NCI-H345 (cell line): ENCODE measurements around the gene ZBTB49.

ENCODE experiments used
- DNase-seq: peaks from one replicate; lab custom pipeline; 2025; lab: John Stamatoyannopoulos, UW

ZBTB49 gene

DNA sequence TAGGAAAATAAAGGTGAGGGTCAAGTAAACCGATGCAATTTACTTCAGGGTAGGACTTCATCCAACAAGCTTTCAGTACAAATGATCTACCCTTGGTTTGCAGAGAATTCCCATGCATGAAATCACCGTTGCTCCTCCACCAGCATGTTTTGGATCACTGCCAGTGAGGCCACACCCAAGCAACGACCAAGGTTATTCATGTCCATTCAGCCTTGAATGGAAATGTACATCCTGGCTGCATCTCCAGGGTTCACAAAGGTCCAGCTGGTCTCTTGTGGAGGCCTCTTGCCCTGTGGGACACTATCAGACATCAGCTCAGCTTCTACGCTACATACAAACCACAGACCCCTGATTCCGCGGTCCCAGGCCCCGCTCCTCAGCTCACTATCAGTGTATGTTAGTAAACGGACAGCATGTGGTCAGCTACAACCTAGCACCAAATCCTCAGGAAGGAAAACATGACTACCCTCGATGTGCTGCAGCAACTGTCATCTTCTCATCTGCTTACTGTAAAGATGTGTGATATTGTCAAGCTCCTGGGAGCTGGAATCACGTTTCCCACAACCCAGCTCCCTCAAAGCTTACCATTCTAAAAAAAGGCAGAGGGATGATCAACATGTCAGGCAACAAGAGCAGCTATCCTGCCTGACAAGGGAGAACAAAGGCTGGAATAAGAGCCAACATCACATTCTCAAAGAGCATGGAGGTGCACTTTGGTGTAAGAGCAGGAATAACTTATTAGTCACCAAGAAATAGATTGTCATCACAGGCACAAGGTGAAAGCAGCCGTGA lies 5.0 kb upstream of the ZBTB49 start:
- no peak for DNase-seq

DNA sequence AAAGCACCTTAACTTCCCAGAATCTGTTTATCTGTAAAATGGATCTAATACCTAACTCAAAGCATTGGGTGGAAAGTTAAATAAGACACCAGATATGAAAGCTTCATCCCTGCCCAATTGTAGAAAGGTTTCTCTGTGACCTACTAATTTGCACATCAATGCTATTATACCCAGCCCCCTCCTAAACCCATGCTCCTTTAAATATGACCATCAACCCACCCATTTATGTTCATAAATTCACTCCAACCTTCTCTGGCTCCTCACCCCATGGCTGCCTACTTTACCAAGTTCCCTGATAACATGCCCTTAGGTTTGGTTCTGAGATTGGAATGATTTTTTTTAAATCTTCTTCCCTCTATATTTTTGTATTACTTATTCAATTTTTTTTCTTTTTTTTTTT lies 2.0 kb upstream of the ZBTB49 start:
- DNase-seq: no peak

DNA sequence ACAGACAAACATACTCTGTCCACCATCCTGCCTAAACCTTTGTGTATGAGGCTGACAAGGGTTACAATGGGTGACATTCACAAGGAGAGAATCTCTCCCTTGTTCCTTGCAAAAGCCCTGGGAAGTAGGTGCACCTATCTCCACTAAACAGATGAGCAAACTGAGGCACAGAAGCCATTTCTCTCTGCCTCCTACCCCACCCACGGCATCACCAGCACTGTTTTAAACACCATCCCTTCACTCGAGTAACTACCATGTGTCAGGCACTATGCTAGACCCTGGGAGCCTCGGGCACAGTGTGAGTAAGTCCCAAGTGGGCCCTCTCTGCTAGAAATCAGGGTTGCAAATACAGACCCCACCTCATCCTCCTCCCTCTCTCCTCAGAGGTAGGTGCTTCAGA lies 996 bp upstream of the ZBTB49 start:
- DNase-seq: no peak

DNA sequence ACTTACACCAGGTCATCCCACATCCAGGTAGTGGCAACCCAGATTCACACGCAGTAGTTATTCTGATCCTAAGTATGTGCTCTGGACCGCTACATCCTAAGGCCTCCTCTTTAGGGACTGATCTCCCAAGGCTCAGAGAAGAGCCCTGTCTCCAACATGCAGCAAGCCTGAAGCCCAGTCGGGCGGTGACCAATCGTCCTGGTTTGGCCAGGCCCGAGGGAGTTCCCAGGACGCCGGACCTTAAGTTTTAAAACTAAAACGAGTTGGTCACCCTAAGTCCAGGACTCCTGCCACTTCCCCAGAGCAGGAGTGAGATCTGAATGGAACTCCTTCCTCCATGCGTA lies 482 bp upstream of the ZBTB49 start:
- no peak for DNase-seq

DNA sequence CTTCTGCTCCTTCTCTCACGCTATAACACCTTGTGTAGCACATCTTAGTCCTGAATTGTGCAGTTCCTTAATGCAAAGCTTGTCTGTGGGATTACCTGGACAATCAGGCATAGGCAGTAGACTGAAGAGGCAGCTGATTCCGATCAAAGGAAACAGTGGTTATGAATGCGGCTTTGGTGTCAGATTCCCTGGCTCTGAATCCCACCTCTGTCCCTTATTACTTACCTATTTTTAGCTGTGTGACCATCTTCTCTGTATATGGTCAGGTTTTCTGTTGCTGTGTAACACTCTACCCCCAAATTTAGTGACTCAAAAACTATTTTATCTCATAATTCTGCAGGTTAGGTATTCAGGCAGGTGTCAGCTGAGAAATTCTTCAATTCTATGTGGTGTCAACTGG lies 3.2 kb downstream of the ZBTB49 start:
- DNase-seq: no peak

GRCh38 chr4:4296283-4296846 lies 6.3 kb downstream of the ZBTB49 start:
- no peak for DNase-seq

- DNase-seq: no peak
Measured at GRCh38 chr4:4299006-4299405, 9.0 kb downstream of the ZBTB49 start.

DNA sequence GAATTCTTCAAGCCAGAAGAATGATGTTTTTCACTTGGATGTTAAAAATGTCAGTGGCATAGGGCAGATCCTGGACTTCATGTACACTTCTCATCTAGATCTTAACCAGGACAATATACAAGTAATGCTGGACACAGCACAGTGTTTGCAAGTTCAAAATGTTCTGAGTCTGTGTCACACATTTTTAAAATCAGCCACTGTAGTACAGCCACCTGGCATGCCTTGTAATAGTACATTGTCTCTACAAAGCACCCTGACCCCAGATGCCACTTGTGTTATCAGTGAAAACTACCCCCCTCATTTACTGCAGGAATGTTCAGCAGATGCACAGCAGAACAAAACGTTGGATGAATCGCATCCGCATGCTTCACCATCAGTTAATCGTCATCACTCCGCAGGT lies 11.9 kb downstream of the ZBTB49 start:
- no peak for DNase-seq

DNA sequence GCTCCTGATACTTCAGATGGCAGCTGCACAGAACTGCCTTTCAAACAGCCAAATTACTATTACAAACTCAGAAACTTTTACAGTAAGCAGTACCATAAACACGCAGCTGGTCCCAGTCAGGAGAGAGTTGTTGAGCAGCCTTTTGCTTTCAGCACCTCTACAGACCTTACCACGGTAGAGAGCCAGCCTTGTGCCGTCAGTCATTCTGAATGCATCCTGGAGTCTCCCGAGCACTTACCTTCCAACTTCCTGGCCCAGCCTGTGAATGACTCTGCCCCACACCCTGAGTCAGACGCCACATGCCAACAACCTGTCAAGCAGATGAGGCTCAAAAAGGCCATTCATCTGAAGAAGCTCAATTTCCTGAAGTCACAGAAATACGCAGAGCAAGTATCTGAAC lies 12.4 kb downstream of the ZBTB49 start:
- no peak for DNase-seq

- no peak for DNase-seq
Measured at GRCh38 chr4:4306920-4307319, 16.9 kb downstream of the ZBTB49 start.

DNA sequence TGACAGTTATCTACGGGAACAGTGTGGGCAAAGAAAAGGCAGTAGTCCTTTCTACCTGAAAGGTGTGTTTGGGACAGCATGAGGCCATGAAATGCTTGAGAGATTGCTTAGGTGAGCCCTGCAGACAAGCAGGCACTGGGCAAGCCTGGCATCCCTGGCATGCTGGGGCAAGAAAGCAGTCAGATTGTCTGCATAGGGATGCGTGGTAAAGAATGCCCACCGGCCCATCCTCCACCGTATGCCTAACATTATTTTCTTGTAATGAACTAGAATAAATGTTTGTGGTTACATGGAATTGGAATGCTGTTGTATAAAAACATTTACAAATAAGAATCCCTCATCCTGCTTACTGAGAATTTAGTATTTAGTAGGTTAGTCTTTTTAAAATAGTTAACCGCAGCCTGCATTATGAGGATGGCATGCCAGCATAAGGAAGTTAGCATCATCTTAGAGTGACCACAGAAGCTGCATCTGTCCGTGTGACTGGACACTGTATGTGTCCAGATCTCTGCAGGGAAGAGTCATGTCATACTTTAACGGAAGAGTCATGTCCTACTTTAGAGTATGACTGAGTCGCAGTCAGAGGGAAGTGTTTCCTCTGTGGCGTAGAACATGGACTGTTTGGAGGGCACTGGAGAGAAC lies 18.9 kb downstream of the ZBTB49 start:
- DNase-seq: no peak

DNA sequence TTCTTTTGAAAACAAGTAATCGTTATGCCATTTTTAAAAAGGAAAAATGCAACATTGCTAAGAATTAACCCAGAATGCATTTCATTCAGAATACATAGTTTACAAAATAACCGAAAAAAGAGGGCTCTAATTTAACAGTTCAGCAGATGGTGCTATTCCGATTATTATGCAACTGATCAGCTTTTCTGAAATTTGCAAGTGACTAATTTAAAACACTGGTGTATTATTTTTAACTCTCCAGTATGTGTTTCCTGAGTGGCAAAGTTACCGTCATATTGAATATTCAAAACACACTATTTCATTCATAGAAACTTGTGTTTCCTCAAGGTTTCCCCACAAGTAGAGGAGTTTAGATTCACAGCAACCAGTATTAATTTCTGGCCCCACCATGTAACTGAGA lies 21.1 kb downstream of the ZBTB49 start:
- no peak for DNase-seq

- no peak for DNase-seq
Measured at GRCh38 chr4:4315461-4316149, 25.6 kb downstream of the ZBTB49 start.

DNA sequence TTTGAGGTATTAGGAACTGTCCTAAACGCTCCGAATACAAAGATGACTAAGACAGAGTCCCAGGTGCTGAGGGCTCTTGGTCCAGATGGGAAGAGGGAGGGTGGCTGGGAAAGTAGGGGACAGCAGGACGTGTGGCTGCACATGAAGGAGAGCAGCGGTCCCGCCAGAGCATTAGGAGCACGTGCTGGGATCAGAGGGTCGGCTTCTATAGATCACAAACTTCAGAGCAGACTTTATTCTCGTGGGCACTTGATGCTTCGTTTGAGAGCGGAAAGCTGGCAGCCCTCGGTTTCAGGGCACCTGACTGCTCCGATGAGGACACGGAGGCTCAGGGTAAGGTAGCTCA lies 26.1 kb downstream of the ZBTB49 start:
- DNase-seq: no peak

DNA sequence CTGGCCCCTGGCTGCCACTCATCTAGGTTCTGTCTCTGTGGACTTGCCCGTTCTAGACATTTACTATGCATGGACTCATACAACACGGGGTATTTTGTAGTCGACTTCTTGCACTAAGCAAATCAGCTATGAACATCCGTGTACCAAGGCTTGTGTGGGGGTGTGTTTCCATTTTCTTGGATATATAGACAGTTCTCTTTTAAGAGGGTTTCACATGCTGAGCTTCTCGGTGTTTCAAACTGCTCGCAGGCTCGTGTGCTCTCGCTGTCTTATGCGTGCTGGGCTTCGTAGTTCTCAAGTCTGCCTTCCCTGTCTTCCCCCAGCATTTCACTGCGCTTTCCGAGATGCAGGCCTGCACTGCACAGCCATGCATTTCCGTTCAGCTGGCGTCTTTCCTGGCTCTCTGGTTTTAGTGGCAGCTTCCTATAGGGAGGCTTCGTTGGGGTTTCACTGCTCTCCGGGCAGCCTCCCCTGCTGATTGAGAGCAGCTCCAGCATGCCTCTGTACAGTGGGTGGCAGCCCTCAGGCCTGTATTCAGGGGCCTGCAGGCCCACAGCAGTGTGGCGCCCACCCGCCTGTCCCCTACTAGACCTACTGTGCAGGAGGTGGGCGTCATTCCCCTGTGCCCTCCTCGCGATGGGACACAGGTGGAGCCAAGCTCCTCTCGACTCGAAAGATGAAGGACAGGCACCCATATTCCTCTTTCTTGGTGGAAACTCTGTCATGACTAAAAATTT lies 27.6 kb downstream of the ZBTB49 start:
- no peak for DNase-seq

DNA sequence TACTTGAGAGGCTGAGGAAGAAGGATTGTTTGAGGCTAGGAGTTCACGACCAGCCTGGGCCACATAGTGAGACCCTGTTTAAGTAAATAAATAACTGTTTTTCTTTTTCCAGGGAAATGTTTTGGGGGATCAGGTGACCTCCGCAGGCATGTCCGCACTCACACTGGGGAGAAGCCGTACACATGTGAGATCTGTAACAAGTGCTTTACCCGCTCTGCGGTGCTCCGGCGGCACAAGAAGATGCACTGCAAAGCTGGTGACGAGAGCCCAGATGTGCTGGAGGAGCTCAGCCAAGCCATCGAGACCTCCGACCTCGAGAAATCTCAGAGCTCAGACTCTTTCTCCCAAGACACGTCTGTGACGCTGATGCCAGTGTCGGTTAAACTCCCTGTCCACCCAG lies 30.5 kb downstream of the ZBTB49 start:
- no peak for DNase-seq

DNA sequence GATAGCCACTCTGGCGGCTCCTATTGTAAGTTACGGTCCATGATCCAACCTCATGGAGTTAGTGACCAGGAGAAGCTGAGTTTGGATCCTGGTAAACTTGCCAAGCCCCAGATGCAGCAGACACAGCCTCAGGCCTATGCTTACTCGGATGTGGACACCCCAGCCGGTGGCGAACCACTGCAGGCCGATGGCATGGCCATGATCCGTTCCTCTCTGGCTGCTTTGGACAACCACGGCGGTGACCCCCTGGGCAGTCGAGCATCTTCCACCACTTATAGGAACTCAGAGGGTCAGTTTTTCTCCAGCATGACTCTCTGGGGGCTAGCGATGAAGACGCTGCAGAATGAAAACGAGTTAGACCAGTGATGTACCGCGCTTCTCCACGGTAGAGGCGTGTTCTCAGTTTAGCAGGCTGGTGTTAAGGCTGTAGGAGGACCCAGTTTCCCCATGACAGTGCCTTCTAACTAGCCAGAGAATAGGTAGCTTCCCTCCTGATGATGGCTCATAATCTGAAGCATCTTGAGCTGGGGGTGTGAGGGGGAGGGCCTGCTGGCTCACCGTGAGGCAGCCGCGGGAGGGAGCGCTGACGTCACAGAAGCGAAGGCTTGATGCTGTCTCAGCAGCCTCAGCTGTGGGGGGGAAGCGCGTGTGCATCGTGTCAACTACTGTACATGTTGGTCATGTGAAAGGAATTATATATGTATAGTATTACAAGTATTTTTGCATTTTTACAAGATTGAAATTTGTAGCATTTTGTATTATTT lies 31.1 kb downstream of the ZBTB49 start:
- DNase-seq: no peak

GRCh38 chr4:4321951-4322688 lies 32.1 kb downstream of the ZBTB49 start:
- no peak for DNase-seq

DNA sequence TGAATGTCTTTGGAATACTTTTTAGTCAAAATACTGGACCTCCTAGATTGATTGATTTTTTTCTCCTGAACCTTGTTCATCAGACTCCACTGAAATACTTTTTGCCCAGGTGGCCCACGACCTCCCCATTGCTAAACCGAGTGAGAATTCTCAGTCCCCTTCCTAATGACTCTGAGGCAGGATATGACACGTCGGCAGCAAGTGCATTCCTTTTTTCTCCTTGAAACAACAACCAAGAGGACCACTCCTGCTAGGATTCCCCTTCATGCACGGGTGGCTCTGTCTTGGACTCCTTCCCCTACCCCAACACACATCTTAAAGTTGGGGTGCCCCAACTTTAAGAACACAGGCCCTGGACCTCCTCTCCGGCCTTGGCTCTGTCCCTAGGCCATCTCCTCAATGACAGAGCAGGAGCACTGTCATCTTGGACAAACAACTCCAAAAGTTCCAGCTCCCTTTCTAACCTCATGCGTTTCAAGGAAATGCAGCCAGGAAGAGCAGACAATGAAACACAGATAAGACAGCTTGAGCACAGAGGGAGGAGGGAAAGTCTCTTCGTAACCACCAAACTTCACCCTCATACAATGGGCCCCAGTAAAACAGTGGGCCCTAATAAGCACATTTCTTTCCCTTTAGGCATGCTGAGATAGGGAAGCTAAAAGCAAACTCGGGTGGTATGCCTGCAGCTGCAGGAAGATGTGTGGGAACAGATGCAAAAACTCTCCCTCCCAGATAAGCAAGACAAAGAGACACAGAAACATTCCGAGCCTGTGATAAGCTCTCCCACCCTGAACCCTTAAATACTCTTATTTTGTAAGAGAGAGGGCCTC lies 33.9 kb downstream of the ZBTB49 start:
- DNase-seq: no peak

- DNase-seq: no peak
Measured at GRCh38 chr4:4325321-4325720, 35.3 kb downstream of the ZBTB49 start.
